ENCODE measurements around the gene C4BPB. TPM values are rescaled to one million over a fixed set of nuclear protein-coding genes. Genes with fewer than 3 reads are reported as not detected.
A peak's percentile ranks its signal among the peaks of the same experiment; 100 is the strongest.

C4BPB gene
- total RNA-seq, 1 experiment from 2014 or later, result not detected

DNA sequence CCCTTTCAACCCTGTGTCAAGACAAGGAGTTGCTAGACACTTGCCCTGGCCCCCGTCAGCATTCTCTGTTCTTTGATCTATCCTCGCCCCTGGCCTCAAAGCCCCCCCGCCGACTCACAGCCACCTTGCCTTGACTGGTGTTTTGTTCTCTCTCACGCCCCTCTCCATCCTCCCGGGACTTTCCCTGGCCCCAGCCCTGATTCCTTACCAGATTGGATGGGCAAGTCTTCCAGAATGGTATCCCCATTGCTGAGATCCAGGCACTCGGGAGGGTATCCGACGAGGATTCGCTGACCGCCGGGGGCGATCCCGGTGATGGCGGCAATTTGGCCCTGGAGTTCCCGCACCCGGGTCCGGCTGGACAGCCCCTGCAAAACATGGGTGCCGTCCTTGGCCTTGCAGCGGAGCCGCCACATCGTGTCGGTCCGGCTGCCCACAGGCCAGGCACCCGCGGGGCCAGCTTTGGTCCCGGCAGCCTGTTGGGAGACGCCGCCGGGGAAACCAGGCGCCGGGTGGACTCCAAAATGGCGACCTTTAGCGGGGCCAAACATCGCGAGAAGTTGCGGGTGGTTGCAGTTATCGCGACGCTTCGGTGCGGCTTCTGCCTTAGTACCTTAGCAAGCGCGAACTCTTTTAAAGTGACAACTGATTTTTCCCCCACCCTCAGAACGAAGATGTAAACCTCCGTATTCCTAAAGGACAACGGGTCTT, 38.0 kb upstream of the C4BPB start:
- Histone ChIP-seq H2AK5ac (ENCODE audit: insufficient read length, low read length) (no peak overlapping the region), H2BK5ac (ENCODE audit: insufficient read length, low read length) (peak overlapping the region; percentile 9), H3K79me1 (ENCODE audit: insufficient read depth, low read depth, low read length, poor library complexity, severe bottlenecking) (no peaks in the 10 kb centered on the region), H2BK20ac (ENCODE audit: low read depth, low read length, poor library complexity, severe bottlenecking) (no peak overlapping the region), H4K5ac (ENCODE audit: insufficient read length, low read depth, low read length) (peak overlapping the region; percentile 15), H3K9me3 (ENCODE audit: control insufficient read depth, low read depth, low read length) (no peaks in the 10 kb centered on the region), H3T11ph (ENCODE audit: low read length) (no peak overlapping the region), H3K23ac (ENCODE audit: insufficient read length, low read depth, low read length) (no peak overlapping the region), H3K27ac (ENCODE audit: insufficient read length, low read depth, low read length) (peak overlapping the region; percentile 77), H4K8ac (replicated peaks; ENCODE audit: insufficient read length, low read depth, low read length) (no peak overlapping the region), H2BK15ac (ENCODE audit: low read depth, low read length) (no peak overlapping the region), H4K20me1 (ENCODE audit: control insufficient read depth, insufficient read depth, insufficient read length) (no peaks in the 10 kb centered on the region), H3K79me2 (ENCODE audit: insufficient read depth, low read length) (peaks cover 10% of the 10 kb centered on the region; the same call in 1 of the 2 replicates), H3K56ac (ENCODE audit: insufficient read length, low read depth, low read length) (no peak overlapping the region), H3K4ac (ENCODE audit: low read depth, low read length) (no peak overlapping the region), H3K4me1 (ENCODE audit: insufficient read depth, low read length) (peaks cover 3% of the 10 kb centered on the region; the same call in 1 of the 2 replicates), H4K91ac (ENCODE audit: insufficient read length, low read depth, low read length) (no peak overlapping the region), H2BK120ac (ENCODE audit: low read depth, low read length, poor library complexity, severe bottlenecking) (no peak overlapping the region), H3K27me3 (ENCODE audit: insufficient read depth, low read length) (no peaks in the 10 kb centered on the region), H3K23me2 (ENCODE audit: insufficient read length, low read depth, low read length, poor library complexity, severe bottlenecking) (peaks cover 11% of the 10 kb centered on the region), H2BK12ac (ENCODE audit: insufficient read length, low read depth, low read length) (no peak overlapping the region), H3K4me2 (ENCODE audit: insufficient read depth, insufficient read length, low read length) (peak overlapping the region; percentile 63), H3K18ac (ENCODE audit: insufficient read length, low read depth, low read length) (peak overlapping the region; percentile 96), H3K14ac (ENCODE audit: insufficient read depth, low read length) (peak overlapping the region; percentile 94), H3K9ac (ENCODE audit: extremely low read depth, insufficient read length, low read length) (peak overlapping the region; percentile 98), H2AFZ (ENCODE audit: low read length) (peak overlapping the region; percentile 100)
- no peak for TF ChIP-seq CTCF (conservative IDR thresholded peaks at IDR 0.05)
- peaks cover 1% of the 10 kb centered on the region for H3K27me3 Mint-ChIP-seq (ENCODE audit: low read depth)
- peak overlapping the region; percentile 99 to 100 for H3K4me3 Mint-ChIP-seq
- H3K27ac Mint-ChIP-seq, result peak overlapping the region; percentile 99
- no peaks in the 10 kb centered on the region; a peak in 1 of 5 replicates for H3K9me3 Mint-ChIP-seq
- peaks cover 13 to 25% (median 20%) of the 10 kb centered on the region in 3 experiments; a peak in 6 of 7 replicates for H3K36me3 Mint-ChIP-seq (ENCODE audit: insufficient read depth in 1 of 3, low read depth in 3 of 3)
- peak; percentile 91 for DNase-seq
- peaks cover 39 to 42% of the 10 kb centered on the region in 2 experiments for H3K4me1 Mint-ChIP-seq
- WGBS (ENCODE audit: extremely low coverage, insufficient read length, low lambda C conversion rate), result no CpG with 5 or more reads among the region's 47 CpGs
